GM18951 (cell line): ENCODE measurements around the gene PDXK.

Experiments
- POLR2A ChIP-seq: IDR thresholded peaks from 4 replicates; pipeline ENCODE4 v1.6.1; 2011; ENCODE audit warnings: mild to moderate bottlenecking; ENCODE audit not compliant: insufficient read length, insufficient read depth; ENCODE audit errors: extremely low read depth
- in situ Hi-C: fragments of 300-500 bp; cut with MboI; formaldehyde crosslinking; loops from one replicate; pipeline ENCODE4 v1.12.0; 2022; ENCODE audit warnings: low sequenced_read_pairs, mixed read lengths, inconsistent platforms; ENCODE audit not compliant: unreplicated experiment

Gene PDXK

DNA sequence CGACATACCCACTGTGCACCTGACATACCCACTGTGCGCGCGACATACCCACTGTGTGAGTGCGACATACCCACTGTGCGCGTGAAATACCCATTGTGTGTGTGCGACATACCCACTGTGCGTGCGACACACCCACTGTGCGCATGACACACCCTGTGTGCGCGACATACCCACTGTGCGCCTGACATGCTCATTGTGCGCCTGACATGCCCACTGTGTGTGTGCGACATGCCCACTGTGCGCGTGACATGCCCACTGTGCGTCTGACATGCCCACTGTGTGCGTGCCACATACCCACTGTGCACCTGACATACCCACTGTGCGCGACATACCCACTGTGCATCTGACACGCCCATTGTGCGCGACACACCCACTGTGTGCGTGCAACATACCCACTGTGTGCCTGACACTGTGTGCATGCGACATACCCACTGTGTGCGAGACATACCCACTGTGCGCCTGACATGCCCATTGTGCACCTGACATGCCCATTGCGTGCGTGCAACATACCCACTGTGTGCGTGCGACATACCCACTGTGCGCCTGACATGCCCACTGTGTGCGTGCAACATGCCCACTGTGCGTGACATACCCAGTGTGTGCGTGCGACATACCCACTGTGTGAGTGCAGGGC lies 68.0 kb downstream of the PDXK start:
- TF ChIP-seq POLR2A, result no peak
- in situ Hi-C loops, result no loop called here

DNA sequence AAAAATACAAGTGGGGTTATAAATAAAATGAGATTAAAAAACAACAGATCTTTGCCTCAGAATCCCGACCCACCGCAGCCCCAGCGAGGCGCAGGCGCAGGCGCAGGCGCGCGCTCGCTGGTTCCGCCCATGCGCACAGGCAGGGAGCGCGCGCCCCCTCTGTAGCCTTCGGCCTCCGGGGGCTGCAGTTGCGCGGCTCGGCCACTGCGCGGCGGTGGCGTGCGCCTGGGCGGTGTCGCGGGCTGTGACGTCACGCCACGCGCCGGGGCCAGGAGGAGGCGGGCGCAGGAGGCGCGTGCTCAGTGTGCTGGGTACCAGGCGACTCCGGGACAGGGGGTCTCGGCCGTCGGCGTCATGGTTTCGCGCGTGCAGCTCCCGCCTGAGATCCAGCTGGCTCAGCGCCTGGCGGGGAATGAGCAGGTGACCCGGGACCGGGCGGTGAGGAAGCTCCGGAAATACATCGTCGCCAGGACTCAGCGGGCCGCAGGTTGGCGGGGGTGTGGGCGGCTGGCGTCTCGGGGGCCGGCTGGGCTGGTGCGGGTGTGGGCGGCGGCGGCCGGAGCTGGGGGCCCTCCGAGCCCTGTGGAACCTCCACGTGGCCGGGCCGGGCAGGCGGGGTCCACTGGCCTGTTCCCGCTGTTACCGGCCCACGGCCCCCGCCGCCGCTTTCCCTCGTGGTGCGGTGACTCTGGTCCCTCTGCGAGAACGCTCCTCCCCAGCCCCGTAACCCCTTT lies 70.5 kb downstream of the PDXK start, which contains the start of gene RRP1:
RRP1 (plus strand) TSS at position 302 of the 734 bp plus-strand sequence; CDS start at position 355, 53 bp downstream.
- in situ Hi-C loops, result no loop called here
- peak; percentile 95 for TF ChIP-seq POLR2A

DNA sequence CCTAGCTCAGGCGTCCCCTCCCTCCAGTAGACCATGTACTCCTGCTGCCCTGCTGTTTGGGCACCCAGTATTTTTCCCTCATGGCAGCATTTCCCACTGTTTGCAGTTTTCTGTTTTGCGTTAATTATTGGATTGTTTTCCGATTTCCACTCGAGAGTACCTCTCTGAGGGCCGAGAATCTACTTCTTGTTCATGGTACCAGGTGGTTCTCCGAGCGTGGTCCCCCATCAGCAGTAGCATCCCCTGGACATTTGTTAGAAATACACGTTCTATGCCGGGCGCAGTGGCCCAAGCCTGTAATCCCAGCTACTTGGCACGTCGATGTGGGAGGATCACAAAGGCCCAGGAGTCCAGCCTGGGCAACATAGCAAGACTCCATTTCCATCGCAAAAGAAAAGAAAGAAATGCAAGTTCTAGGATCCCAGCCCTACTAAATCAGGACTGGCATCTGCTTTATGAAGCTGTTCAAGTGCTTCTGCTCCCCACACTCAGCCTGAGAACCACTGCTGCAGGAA lies 71.1 kb downstream of the PDXK start:
- in situ Hi-C loops, result no loop called here

DNA sequence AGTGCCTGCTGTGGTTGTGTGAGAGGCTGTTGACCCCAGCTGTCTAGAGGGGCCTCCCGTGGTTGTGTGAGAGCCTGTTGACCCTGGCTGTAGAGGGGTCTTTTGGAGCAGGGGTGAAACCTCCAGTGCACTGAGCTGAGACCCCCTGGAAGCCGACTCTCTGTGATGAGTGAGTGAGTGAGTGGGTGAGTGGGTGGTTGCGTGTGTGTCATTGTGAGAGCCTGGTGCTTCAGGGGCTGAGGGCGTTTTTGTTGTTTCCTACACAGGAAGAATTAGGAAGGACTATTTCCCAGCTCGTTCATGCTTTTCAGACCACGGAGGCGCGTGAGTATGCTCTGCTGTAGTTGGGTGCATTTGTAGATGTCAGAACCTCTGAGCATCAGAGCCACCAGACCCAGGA lies 73.5 kb downstream of the PDXK start:
- TF ChIP-seq POLR2A, result no peak

More for the DNA sequence above, 71.1 kb downstream of the PDXK start:
- no peak for TF ChIP-seq POLR2A

DNA sequence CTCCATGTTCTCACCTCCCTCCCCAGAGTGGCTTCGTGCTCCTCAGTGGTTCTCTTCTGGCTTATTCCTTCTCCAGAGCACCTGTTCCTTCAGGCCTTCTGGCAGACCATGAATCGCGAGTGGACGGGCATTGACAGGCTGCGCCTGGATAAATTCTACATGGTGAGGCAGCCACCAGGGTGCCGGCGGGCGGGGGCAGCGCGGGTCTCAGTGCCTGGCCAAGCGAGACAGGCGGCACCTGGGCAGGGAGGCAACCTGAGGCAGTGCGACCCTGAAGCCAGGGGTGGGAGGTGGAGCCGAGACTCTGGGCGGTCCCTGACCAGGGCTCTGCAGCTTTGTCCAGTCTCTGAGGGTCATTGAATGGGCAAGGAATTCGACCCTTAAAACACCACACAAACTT lies 74.3 kb downstream of the PDXK start:
- no peak for TF ChIP-seq POLR2A
- in situ Hi-C loops, result no loop called here

More for the DNA sequence above, 73.5 kb downstream of the PDXK start:
- in situ Hi-C loops, result no loop called here

DNA sequence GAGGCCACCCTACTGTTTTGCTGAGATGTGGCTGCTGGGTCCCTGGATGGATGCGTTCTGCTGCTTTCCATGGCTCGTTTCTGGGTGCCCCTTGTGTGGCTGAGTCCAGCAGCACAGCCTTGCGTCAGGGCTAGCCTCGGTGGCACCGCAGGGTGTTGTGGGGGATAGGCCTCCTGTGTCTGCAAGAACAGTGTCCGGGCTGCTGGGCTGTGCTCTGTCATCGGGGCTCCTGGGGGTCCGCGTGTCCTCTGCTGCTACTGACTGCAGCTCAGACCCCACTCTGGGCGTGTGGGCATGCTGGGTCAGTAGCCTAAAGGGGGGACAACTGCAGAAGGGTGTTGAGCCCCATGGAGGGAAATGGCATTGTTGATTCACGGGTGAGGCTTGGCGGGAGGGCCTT lies 75.4 kb downstream of the PDXK start:
- TF ChIP-seq POLR2A, result no peak
- in situ Hi-C loops, result no loop called here

DNA sequence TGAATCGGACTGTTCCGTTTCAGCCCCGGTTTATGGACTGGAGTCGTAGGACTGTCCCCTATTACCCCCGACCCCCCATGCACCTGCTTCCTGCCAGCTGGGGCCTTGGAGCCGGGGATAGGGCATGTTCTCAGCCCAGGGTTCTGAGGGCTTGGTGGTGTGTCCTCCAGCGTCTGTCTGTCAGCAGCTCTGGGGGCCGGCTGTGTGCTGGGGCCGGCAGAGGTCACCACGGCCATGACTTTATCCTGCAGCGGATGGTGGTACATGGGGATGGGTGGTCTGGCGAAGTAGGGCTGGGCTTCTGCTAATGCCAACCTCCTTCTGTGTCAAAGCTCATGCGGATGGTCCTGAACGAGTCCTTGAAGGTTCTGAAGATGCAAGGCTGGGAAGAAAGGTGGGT lies 75.9 kb downstream of the PDXK start:
- no peak for TF ChIP-seq POLR2A
- in situ Hi-C loops, result no loop called here

DNA sequence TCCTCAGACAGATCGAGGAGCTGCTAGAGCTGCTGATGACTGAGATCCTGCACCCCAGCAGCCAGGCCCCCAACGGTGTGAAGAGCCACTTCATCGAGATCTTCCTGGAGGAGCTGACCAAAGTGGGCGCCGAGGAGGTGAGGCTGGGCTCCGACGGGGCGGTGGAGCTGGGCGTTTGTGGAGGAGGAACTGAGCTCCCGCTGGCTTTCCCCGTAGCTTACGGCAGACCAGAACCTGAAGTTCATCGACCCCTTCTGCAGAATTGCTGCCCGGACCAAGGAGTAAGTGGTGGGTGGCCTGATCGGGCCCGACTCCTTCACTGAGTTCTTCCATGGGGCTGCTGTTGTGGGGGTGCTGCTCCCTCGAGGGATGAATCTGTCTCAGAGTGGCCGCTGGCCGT lies 78.5 kb downstream of the PDXK start:
- in situ Hi-C loops, result no loop called here
- no peak for TF ChIP-seq POLR2A

DNA sequence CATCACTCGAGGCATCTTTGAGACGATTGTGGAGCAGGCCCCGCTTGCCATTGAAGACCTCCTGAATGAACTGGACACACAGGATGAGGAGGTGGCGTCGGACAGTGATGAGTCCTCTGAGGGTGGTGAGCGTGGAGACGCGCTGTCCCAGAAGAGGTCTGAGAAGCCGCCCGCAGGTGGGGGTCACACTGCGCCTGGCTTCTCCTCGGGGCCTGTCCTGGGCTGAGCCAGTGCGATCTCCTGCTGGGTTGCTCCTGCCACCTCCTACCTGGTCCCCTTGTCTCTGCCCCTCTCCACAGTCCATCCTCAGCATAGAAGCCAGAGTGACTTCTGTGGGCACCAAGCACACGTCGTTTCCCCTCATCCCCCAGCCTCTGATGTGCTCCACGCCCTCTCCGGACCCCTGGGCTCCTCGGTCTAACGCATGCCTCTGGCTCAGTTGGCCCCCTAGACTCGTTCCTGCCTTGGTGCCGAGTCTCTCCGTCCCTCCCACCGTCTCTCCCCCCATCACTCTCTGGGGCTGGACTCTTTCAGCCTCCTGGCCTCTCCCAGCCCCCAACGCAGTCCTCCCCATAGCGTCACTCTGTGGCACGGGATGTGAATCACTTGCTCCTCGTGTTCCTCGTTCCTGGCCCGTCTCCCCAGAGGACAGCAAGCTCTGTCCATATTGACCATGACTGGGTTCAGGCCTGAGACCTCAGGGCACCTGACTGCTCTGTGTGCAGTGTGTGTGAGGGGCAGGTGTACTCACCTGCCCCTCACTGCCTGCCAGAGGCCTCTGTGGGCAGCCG lies 79.2 kb downstream of the PDXK start:
- no peak for TF ChIP-seq POLR2A
- in situ Hi-C loops, result no loop called here

DNA sequence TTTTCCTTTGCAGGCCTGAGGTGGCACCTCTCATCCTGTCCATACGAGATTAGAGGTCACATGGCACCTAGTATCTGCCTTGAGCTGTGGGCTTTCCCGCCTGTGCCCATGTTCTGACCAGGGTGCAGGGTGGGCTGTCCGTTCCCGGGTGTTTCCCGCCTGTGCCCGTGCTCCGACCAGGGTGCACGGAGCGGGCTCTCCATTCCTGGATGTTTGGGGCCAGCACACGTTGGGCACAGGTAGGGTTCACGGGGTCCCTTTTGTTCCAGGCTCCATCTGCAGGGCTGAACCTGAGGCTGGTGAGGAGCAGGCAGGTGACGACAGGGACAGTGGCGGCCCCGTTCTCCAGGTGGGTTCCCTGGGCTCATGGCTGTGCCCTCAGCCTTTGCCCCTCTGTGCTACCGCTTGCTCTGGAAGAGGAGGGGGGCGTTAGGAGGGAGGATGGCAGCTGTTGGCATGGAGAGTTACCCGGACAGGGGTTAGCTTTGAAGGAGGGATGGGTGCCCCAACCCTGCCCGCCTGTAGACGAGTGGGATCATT lies 80.4 kb downstream of the PDXK start:
- no peak for TF ChIP-seq POLR2A

DNA sequence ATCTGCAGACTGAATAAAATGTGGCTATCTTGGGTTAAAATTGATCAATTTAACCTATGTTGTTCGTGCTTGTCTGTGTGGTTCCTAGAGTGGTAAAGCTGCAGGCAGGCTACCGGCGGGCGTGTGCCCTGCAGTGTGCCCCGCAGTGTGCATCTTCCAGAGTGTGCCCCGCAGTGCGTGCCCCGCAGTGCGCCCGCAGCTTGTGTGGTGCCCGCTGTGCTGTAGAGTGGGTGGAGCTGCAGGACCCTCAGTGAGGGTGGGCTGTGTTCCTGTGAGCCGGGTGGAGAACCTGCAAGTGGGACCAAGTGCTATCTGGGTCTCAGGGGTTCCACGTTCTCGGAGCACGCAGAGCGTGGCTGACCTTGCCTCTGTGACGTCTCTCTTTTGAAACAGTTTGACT lies 81.2 kb downstream of the PDXK start:
- no peak for TF ChIP-seq POLR2A
- in situ Hi-C loops, result no loop called here

More for the DNA sequence above, 80.4 kb downstream of the PDXK start:
- in situ Hi-C loops, result no loop called here

DNA sequence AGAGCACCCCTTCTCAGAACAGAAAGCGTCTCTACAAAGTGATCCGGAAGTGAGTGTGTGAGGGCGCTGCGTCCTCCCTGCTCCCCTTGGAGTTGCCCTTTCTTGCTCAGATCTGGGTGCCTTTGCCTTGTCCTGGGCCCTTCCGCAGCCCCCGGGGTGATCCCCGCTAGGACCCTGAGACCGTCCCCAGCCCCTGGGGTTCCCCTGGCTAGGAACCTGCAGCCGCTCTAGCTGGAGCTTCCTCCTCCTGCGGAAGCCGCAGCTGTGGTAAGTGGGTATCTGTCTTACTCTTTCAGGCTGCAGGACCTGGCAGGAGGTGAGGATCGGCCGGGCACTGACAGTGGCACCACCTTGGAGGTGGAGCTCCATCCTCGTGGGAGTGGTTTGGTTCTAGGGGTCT lies 81.6 kb downstream of the PDXK start:
- in situ Hi-C loops, result no loop called here
- TF ChIP-seq POLR2A, result no peak
